ENCODE measurements around the gene NLK.

NLK gene

GRCh38 chr17:28047806-28048205 is 5.3 kb downstream of the NLK start:
- H3K9ac ChIP-seq (ENCODE audit: low read length), result no peak overlapping the region
- H3K27me3 ChIP-seq (ENCODE audit: low read length), result no peaks in the 10 kb centered on the region
- no peaks in the 10 kb centered on the region for H3F3A ChIP-seq (ENCODE audit: insufficient read depth)
- no peaks in the 10 kb centered on the region for H3K9me3 ChIP-seq (ENCODE audit: insufficient read depth, low read length)
- no peak overlapping the region for H3K27ac ChIP-seq (ENCODE audit: low read depth, low read length)
- no peak overlapping the region for H3K4me3 ChIP-seq (ENCODE audit: insufficient read depth, low read length, poor library complexity, severe bottlenecking)
- TF ChIP-seq EZH2phosphoT487 (conservative IDR thresholded peaks at IDR 0.05; ENCODE audit: low read length), result no peak
- TF ChIP-seq CTCF (IDR thresholded peaks at IDR 0.05; ENCODE audit: insufficient read depth, low read length, poor library complexity, severe bottlenecking), result no peak
- no peak overlapping the region for H2AFZ ChIP-seq (ENCODE audit: low read depth, low read length, severe bottlenecking)
- H3K79me2 ChIP-seq (ENCODE audit: insufficient read depth, low read length), result peaks cover 91% of the 10 kb centered on the region
- peaks cover 8% of the 10 kb centered on the region; the same call in 1 of the 2 replicates for H3K36me3 ChIP-seq (ENCODE audit: low read length)
- H3K4me2 ChIP-seq (ENCODE audit: low read depth, low read length, poor library complexity, severe bottlenecking), result peak overlapping the region; percentile 16
- H4K20me1 ChIP-seq (ENCODE audit: low read depth, low read length), result no peaks in the 10 kb centered on the region; the same call in 1 of the 2 replicates
- H3K9me2 ChIP-seq (replicated peaks; ENCODE audit: insufficient read depth, low read length), result no peaks in the 10 kb centered on the region

GRCh38 chr17:28049071-28049470 is 6.6 kb downstream of the NLK start:
- peaks cover under 1% of the 10 kb centered on the region; the same call in 1 of the 2 replicates for H4K20me1 ChIP-seq (ENCODE audit: low read depth, low read length)
- no peaks in the 10 kb centered on the region for H3K9me3 ChIP-seq (ENCODE audit: insufficient read depth, low read length)
- H3K4me3 ChIP-seq (ENCODE audit: insufficient read depth, low read length, poor library complexity, severe bottlenecking), result no peak overlapping the region
- H3K36me3 ChIP-seq (ENCODE audit: low read length), result 0 out of 2 replicates have a peak, but pooled peaks cover 3% of the 10 kb centered on the region
- H2AFZ ChIP-seq (ENCODE audit: low read depth, low read length, severe bottlenecking), result no peak overlapping the region
- no peak overlapping the region for H3K9ac ChIP-seq (ENCODE audit: low read length)
- H3K27ac ChIP-seq (ENCODE audit: low read depth, low read length), result no peak overlapping the region
- peaks cover 91% of the 10 kb centered on the region for H3K79me2 ChIP-seq (ENCODE audit: insufficient read depth, low read length)
- H3K4me2 ChIP-seq (ENCODE audit: low read depth, low read length, poor library complexity, severe bottlenecking), result no peak overlapping the region
- H3K27me3 ChIP-seq (ENCODE audit: low read length), result no peaks in the 10 kb centered on the region
- no peaks in the 10 kb centered on the region for H3F3A ChIP-seq (ENCODE audit: insufficient read depth)
- TF ChIP-seq CTCF (IDR thresholded peaks at IDR 0.05; ENCODE audit: insufficient read depth, low read length, poor library complexity, severe bottlenecking), result no peak
- TF ChIP-seq EZH2phosphoT487 (conservative IDR thresholded peaks at IDR 0.05; ENCODE audit: low read length), result no peak
- H3K9me2 ChIP-seq (replicated peaks; ENCODE audit: insufficient read depth, low read length), result no peaks in the 10 kb centered on the region

- Histone ChIP-seq H3K9ac (ENCODE audit: low read length) (no peak overlapping the region), H3K27me3 (ENCODE audit: low read length) (no peaks in the 10 kb centered on the region), H4K20me1 (ENCODE audit: low read depth, low read length) (0 out of 2 replicates have a peak, but pooled peaks cover 9% of the 10 kb centered on the region), H3K9me2 (replicated peaks; ENCODE audit: insufficient read depth, low read length) (no peaks in the 10 kb centered on the region), H3K4me2 (ENCODE audit: low read depth, low read length, poor library complexity, severe bottlenecking) (no peak overlapping the region), H3F3A (ENCODE audit: insufficient read depth) (no peaks in the 10 kb centered on the region), H3K79me2 (ENCODE audit: insufficient read depth, low read length) (peaks cover 80% of the 10 kb centered on the region), H3K9me3 (ENCODE audit: insufficient read depth, low read length) (no peaks in the 10 kb centered on the region), H3K36me3 (ENCODE audit: low read length) (no peaks in the 10 kb centered on the region), H3K4me3 (ENCODE audit: insufficient read depth, low read length, poor library complexity, severe bottlenecking) (no peak overlapping the region), H3K27ac (ENCODE audit: low read depth, low read length) (no peak overlapping the region), H2AFZ (ENCODE audit: low read depth, low read length, severe bottlenecking) (no peak overlapping the region)
- TF ChIP-seq EZH2phosphoT487 (conservative IDR thresholded peaks at IDR 0.05; ENCODE audit: low read length) (no peak), CTCF (IDR thresholded peaks at IDR 0.05; ENCODE audit: insufficient read depth, low read length, poor library complexity, severe bottlenecking) (no peak)
These were observed 10.7 kb downstream of the NLK start for GRCh38 chr17:28053044-28053670.

Measured in SU-DHL-6 (cell line).